Measurements from ENCODE around the gene CYP27B1. TPM values are rescaled to one million over a fixed set of nuclear protein-coding genes. Genes with fewer than 3 reads are reported as not detected.

The CYP27B1 gene
- total RNA-seq, 1 experiment from 2014 or later, result 27.5 TPM

GRCh38 chr12:57777911-57778310 lies 11.0 kb upstream of the CYP27B1 start:
- no peak overlapping the region for H3K27ac Mint-ChIP-seq (ENCODE audit: low read depth, unreplicated experiment)
- peaks cover 21% of the 10 kb centered on the region for H3K36me3 Mint-ChIP-seq (ENCODE audit: insufficient read depth, unreplicated experiment)
- POLR2A ChIA-PET, result interaction anchor here (0.7 to 1.0 kb wide), 3 partner anchors 22 to 158 kb away, joined by 3 to 6 read pairs (median 3); partner anchors contain the start of gene CDK4
- DNase-seq (ENCODE audit: unreplicated experiment), result no peak
- no TSS peak for BruUV-seq (replicated peaks)
- intact Hi-C loops (cut with micrococcal nuclease), result no loop called here
- H3K9me3 Mint-ChIP-seq (ENCODE audit: unreplicated experiment), result no peaks in the 10 kb centered on the region
- CTCF ChIA-PET, result no interaction called here
- no peak for TF ChIP-seq CTCF (IDR thresholded peaks at IDR 0.05; ENCODE audit: unreplicated experiment)
- no peak overlapping the region for H3K4me3 Mint-ChIP-seq (ENCODE audit: unreplicated experiment)
- H3K27me3 Mint-ChIP-seq (ENCODE audit: insufficient read depth, unreplicated experiment), result no peaks in the 10 kb centered on the region
- H3K4me1 Mint-ChIP-seq (ENCODE audit: insufficient read depth, unreplicated experiment), result peaks cover 30% of the 10 kb centered on the region

- CTCF ChIA-PET, result no interaction called here
- Mint-ChIP-seq H3K27me3 (ENCODE audit: insufficient read depth, unreplicated experiment) (no peaks in the 10 kb centered on the region), H3K27ac (ENCODE audit: low read depth, unreplicated experiment) (no peak overlapping the region), H3K4me3 (ENCODE audit: unreplicated experiment) (no peak overlapping the region), H3K9me3 (ENCODE audit: unreplicated experiment) (no peaks in the 10 kb centered on the region), H3K4me1 (ENCODE audit: insufficient read depth, unreplicated experiment) (peaks cover 28% of the 10 kb centered on the region), H3K36me3 (ENCODE audit: insufficient read depth, unreplicated experiment) (peaks cover 15% of the 10 kb centered on the region)
- no TSS peak for BruUV-seq (replicated peaks)
- intact Hi-C loops (cut with micrococcal nuclease), result no loop called here
- no peak for DNase-seq (ENCODE audit: unreplicated experiment)
- POLR2A ChIA-PET, result no interaction called here
- no peak for TF ChIP-seq CTCF (IDR thresholded peaks at IDR 0.05; ENCODE audit: unreplicated experiment)
These were observed 10.5 kb upstream of the CYP27B1 start for GRCh38 chr12:57777367-57777766.

GRCh38 chr12:57776247-57776587 lies 9.3 kb upstream of the CYP27B1 start:
- peaks cover 26% of the 10 kb centered on the region for H3K4me1 Mint-ChIP-seq (ENCODE audit: insufficient read depth, unreplicated experiment)
- H3K27ac Mint-ChIP-seq (ENCODE audit: low read depth, unreplicated experiment), result no peak overlapping the region
- POLR2A ChIA-PET, result interaction anchor here (0.7 kb wide), 1 partner anchor 69 kb away, joined by 3 read pairs; no protein-coding TSS in a partner anchor
- no TSS peak for BruUV-seq (replicated peaks)
- H3K9me3 Mint-ChIP-seq (ENCODE audit: unreplicated experiment), result no peaks in the 10 kb centered on the region
- no peak overlapping the region for H3K4me3 Mint-ChIP-seq (ENCODE audit: unreplicated experiment)
- DNase-seq (ENCODE audit: unreplicated experiment), result no peak
- intact Hi-C loops (cut with micrococcal nuclease), result no loop called here
- TF ChIP-seq CTCF (IDR thresholded peaks at IDR 0.05; ENCODE audit: unreplicated experiment), result no peak
- H3K27me3 Mint-ChIP-seq (ENCODE audit: insufficient read depth, unreplicated experiment), result no peaks in the 10 kb centered on the region
- CTCF ChIA-PET, result interaction anchor here (0.6 to 0.9 kb wide), 2 partner anchors 16 to 193 kb away, joined by 5 read pairs; no protein-coding TSS in a partner anchor
- peaks cover 12% of the 10 kb centered on the region for H3K36me3 Mint-ChIP-seq (ENCODE audit: insufficient read depth, unreplicated experiment)

GRCh38 chr12:57775563-57776246 lies 8.8 kb upstream of the CYP27B1 start:
- H3K4me3 Mint-ChIP-seq (ENCODE audit: unreplicated experiment), result no peak overlapping the region
- intact Hi-C loops (cut with micrococcal nuclease), result no loop called here
- H3K27ac Mint-ChIP-seq (ENCODE audit: low read depth, unreplicated experiment), result no peak overlapping the region
- BruUV-seq (replicated peaks), result no TSS peak
- ChIA-PET POLR2A (interaction anchor here (0.5 to 1.1 kb wide), 3 partner anchors 19 to 455 kb away, joined by 3 read pairs; no protein-coding TSS in a partner anchor), CTCF (interaction anchor here (0.6 to 1.8 kb wide), 4 partner anchors 13 to 43 kb away, joined by 3 to 5 read pairs (median 4); partner anchors contain the start of gene AVIL)
- H3K36me3 Mint-ChIP-seq (ENCODE audit: insufficient read depth, unreplicated experiment), result peaks cover 12% of the 10 kb centered on the region
- peak; percentile 17 for TF ChIP-seq CTCF (IDR thresholded peaks at IDR 0.05; ENCODE audit: unreplicated experiment)
- peaks cover 29% of the 10 kb centered on the region for H3K4me1 Mint-ChIP-seq (ENCODE audit: insufficient read depth, unreplicated experiment)
- DNase-seq (ENCODE audit: unreplicated experiment), result no peak
- no peaks in the 10 kb centered on the region for H3K9me3 Mint-ChIP-seq (ENCODE audit: unreplicated experiment)
- H3K27me3 Mint-ChIP-seq (ENCODE audit: insufficient read depth, unreplicated experiment), result no peaks in the 10 kb centered on the region

Data from MCF 10A (cell line).